Neural cell (in vitro differentiated cells): ENCODE measurements around the gene NMU.

ENCODE experiments used
- EP300 ChIP-seq: fragments of 450-650 bp; conservative IDR thresholded peaks from 2 replicates; pipeline ENCODE4 v1.6.1; 2014; ENCODE audit warnings: antibody characterized with exemption, mild to moderate bottlenecking, moderate library complexity; ENCODE audit not compliant: poor library complexity, severe bottlenecking
- TAF1 ChIP-seq: IDR thresholded peaks from 2 replicates; pipeline ENCODE4 v1.6.1; 2012; ENCODE audit warnings: low read depth

GRCh38 chr4:55684276-55684675 lies 48.2 kb upstream of the NMU start:
- TF ChIP-seq EP300 (no peak), TAF1 (no peak)
